GM12872 (cell line): Measurements from ENCODE around the gene MYO6.

ENCODE experiments used
- TF ChIP-seq, protein P1 (sequence below): IDR thresholded peaks from 3 replicates; pipeline ENCODE4 v1.5.1; 2011; ENCODE audit warnings: low read depth, mild to moderate bottlenecking, low read length, moderate library complexity; ENCODE audit not compliant: insufficient read depth

Gene MYO6

DNA sequence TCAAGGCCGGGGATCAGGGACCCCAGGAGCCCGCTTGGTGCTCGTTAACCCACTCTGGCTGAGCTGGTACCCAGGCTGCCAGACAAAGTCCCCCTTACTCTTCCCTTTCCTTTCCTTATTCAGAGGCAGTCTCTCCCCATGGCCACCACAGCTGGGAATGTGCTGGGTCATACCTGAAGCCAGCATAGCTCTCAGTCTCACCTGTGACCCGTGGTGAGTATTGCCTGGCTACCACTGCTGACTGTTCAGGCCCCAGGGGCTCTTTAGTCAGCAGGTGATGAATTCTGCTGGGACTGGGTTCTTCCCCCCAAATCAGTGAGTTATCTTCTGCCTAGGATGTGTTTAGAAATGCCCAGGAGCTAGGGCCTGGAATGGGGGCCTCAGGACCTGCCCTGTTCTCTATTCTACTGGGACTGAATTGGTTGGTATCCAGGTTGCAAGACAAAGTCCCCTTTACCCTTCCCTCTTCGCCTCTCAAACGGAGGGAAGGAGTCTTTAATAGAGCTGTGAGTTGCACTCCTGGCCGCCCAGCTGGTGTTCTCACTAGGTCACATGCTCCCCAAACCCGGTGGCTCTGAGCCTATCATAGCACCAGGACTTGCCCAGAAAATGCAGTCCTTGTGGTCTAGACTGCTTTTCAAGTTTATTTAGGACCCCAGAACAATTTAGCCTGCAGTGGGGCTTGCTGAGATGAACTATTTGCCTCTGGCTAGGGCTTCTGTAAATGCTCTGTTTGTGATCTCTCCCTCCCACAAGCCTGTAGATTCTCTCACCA lies 64.6 kb downstream of the MYO6 start:
- TF ChIP-seq, protein P1, sequence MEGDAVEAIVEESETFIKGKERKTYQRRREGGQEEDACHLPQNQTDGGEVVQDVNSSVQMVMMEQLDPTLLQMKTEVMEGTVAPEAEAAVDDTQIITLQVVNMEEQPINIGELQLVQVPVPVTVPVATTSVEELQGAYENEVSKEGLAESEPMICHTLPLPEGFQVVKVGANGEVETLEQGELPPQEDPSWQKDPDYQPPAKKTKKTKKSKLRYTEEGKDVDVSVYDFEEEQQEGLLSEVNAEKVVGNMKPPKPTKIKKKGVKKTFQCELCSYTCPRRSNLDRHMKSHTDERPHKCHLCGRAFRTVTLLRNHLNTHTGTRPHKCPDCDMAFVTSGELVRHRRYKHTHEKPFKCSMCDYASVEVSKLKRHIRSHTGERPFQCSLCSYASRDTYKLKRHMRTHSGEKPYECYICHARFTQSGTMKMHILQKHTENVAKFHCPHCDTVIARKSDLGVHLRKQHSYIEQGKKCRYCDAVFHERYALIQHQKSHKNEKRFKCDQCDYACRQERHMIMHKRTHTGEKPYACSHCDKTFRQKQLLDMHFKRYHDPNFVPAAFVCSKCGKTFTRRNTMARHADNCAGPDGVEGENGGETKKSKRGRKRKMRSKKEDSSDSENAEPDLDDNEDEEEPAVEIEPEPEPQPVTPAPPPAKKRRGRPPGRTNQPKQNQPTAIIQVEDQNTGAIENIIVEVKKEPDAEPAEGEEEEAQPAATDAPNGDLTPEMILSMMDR: no peak

DNA sequence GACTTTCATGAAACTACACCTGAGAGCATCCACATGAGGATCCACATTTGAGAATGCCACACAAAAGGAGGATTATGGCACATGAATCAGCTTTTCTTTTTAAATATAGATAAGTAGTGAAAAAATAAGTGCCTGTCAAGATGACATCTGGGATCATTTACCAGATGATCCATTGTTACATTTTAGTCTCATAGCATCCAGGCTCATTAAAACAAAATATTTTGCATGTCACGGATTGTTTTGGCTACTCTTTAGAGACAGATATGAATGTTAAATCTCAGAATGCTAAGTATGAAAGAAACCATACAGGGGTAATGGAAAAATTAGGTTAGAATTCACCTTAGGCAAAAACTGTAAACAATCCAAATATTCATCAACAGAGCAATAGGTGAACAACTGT lies 66.7 kb downstream of the MYO6 start:
- TF ChIP-seq, protein P1: no peak

GRCh38 chr6:75818098-75818855 lies 69.2 kb downstream of the MYO6 start:
- TF ChIP-seq, protein P1: no peak

DNA sequence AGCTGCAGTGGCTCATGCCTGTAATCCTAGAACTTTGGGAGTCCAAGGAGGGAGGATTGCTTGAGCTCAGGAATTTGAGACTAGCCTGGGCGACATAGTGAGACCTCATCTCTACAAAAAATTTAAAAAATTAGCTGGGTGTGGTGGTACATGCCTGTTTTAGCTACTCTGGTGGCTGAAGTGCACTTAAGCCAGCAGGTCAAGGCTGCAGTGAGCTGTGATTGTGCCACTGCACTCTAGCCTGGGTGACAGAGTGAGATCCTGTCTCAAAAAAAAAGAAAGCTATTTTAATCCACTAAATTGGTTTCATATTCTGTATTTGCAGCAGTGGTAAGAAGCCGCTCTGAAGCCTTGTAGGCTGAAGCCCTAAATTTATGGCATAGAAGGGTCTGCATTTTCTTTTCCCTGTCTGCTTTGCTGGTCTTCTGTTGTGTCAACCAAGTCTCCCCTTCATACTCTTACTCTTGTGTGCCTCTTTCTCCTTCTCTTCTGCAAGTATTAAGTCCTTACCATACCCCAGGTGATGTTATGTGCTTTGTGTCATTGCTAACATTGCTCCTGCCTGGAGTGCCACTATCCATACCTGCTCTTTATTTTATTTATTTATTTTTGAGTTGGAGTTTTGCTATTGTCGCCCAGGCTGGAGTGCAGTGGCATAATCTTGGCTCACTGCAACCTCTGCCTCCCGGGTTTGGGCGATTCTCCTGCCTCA lies 70.9 kb downstream of the MYO6 start:
- TF ChIP-seq, protein P1: no peak

GRCh38 chr6:75824160-75824559 lies 75.1 kb downstream of the MYO6 start:
- TF ChIP-seq, protein P1: no peak

GRCh38 chr6:75827163-75827562 lies 78.1 kb downstream of the MYO6 start:
- TF ChIP-seq, protein P1: no peak
